CD4-positive, alpha-beta memory T cell (primary cell): ENCODE results near the gene AKAP13. TPM values are rescaled to one million over a fixed set of nuclear protein-coding genes. Genes with fewer than 3 reads are reported as not detected.

Experiments used
- CTCF ChIA-PET: fragments of 350-600 bp; sonication (Branson Sonifier 250); formaldehyde crosslinking; loops from one replicate; lab custom pipeline; 2021; ENCODE audit warnings: inconsistent platforms; ENCODE audit not compliant: partially characterized antibody; lab: Charles Lee
- POLR2A ChIA-PET: fragments of 350-600 bp; sonication (Branson Sonifier 250); formaldehyde crosslinking; loops from one replicate; lab custom pipeline; 2021; ENCODE audit not compliant: partially characterized antibody; lab: Charles Lee
- DNase-seq, 5 donors: peaks; one replicate each; pipeline versions ENCODE4 v3.0.0 to v3.0.0-alpha.2; 2020 to 2022; ENCODE audit warnings: mixed read lengths in 1 of 5
- H3K27ac ChIP-seq: one replicate; pipeline ENCODE4 v1.7.0; 2013; ENCODE audit warnings: low read depth, low read length
- H3K27me3 ChIP-seq: 2 replicates; pipeline ENCODE4 v1.7.0; 2013; ENCODE audit warnings: mild to moderate bottlenecking, low read length, moderate library complexity; ENCODE audit not compliant: insufficient read depth
- H3K36me3 ChIP-seq: 2 replicates; pipeline ENCODE4 v1.7.0; 2013; ENCODE audit warnings: mild to moderate bottlenecking, low read length, moderate library complexity; ENCODE audit not compliant: insufficient read depth
- H3K4me1 ChIP-seq: 2 replicates; pipeline ENCODE4 v1.7.0; 2013; ENCODE audit warnings: mild to moderate bottlenecking, low read length, moderate library complexity; ENCODE audit not compliant: insufficient read depth
- H3K4me3 ChIP-seq, 2 donors: one replicate each; pipeline ENCODE4 v1.7.0; 2013; ENCODE audit warnings: low read length in 2 of 2, mild to moderate bottlenecking in 1 of 2
- H3K9me3 ChIP-seq, 2 donors: one replicate each; pipeline ENCODE4 v1.7.0; 2013; ENCODE audit warnings: low read length in 2 of 2, control low read depth in 1 of 2; ENCODE audit not compliant: control insufficient read depth in 1 of 2
- H3K27ac Mint-ChIP-seq, 7 donors: one replicate each; pipeline ENCODE4 v1.8.0; 2020 to 2021; ENCODE audit warnings: mixed read lengths in 7 of 7, mild to moderate bottlenecking in 6 of 7, inconsistent platforms in 3 of 7, moderate library complexity in 3 of 7
- H3K27me3 Mint-ChIP-seq, 2 donors: one replicate each; pipeline ENCODE4 v1.8.0; 2020 to 2021; ENCODE audit warnings: mixed read lengths in 2 of 2
- H3K36me3 Mint-ChIP-seq, 2 donors: one replicate each; pipeline ENCODE4 v1.8.0; 2020 to 2021; ENCODE audit warnings: mixed read lengths in 2 of 2, inconsistent platforms in 1 of 2, mild to moderate bottlenecking in 1 of 2
- H3K4me1 Mint-ChIP-seq, 4 donors: one replicate each; pipeline ENCODE4 v1.8.0; 2020 to 2021; ENCODE audit warnings: mixed read lengths in 4 of 4, mild to moderate bottlenecking in 1 of 4
- H3K4me3 Mint-ChIP-seq, 8 donors: one replicate each; pipeline ENCODE4 v1.8.0; 2020 to 2021; ENCODE audit warnings: mixed read lengths in 8 of 8, mild to moderate bottlenecking in 7 of 8, moderate library complexity in 6 of 8, inconsistent platforms in 3 of 8
- H3K9me3 Mint-ChIP-seq, 8 donors: one replicate each; pipeline ENCODE4 v1.8.0; 2020 to 2021; ENCODE audit warnings: mixed read lengths in 8 of 8, mild to moderate bottlenecking in 5 of 8, inconsistent platforms in 3 of 8, moderate library complexity in 1 of 8
- intact Hi-C: fragments of 100-400 bp; cut with micrococcal nuclease; formaldehyde crosslinking; loops from one replicate; pipeline ENCODE4 v1.15.1; 2023
- polyA plus RNA-seq, 2 donors: library from polyadenylated mRNA; unstranded; fragments of 300-500 nt; fragmentation: Illumina TruSeq; gene quantifications; one replicate each; pipeline ENCODE4 v1.2.3, GENCODE V29; 2021
- total RNA-seq, 2 experiments: library from RNA; stranded (reverse); gene quantifications; one replicate each; pipeline ENCODE4 v1.2.3, GENCODE V29; 2021

Gene AKAP13
- total and polyA plus RNA-seq, 4 experiments from 2014 or later: 68.7 to 319 (median 247) TPM

DNA sequence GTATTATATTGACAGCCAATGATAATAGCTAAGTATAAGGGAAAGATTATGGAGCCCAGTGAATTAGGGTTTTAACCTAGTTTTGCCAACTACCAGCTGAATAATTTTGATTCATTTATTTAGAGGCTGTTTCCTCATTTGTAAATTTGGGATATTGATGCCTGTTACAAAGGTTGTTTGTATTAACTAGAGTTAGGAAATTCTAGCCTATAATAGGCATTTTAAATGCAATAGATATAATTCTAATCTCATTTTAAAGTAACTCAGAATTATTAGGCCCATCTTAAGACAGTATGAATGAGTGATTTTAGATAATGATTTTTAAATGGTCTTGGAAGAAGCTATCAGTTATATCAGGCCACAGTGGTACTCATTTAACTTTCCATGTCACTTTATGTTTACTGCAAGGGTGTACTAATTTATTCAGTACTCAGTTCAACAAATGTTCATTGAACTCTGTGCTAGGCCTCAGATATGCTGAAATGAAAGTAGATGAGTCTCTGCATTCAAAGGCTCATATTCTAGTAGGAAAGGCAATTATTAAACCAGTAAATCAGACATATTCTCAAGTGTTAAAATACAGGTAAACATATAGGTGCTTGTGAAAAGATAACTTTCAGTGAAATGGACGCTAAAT is 213.5 kb downstream of the AKAP13 start:
- H3K9me3 Mint-ChIP-seq: no peaks in the 10 kb centered on the region
- intact Hi-C loops: loop anchor here (1.0 kb wide), 1 partner anchor 12 kb away; no protein-coding TSS in a partner anchor
- peaks cover 4 to 35% of the 10 kb centered on the region in 2 donors for H3K36me3 Mint-ChIP-seq
- POLR2A ChIA-PET: interaction anchor here (2.1 kb wide), 1 partner anchor 11 kb away, joined by 10 read pairs; no protein-coding TSS in a partner anchor
- H3K27me3 Mint-ChIP-seq: no peaks in the 10 kb centered on the region
- H3K4me1 Mint-ChIP-seq: peaks cover 42 to 65% (median 55%) of the 10 kb centered on the region in 4 donors
- no peak overlapping the region for H3K27ac ChIP-seq
- CTCF ChIA-PET: no interaction called here
- H3K4me1 ChIP-seq: peaks cover 58% of the 10 kb centered on the region
- H3K27me3 ChIP-seq: no peaks in the 10 kb centered on the region
- no peak overlapping the region for H3K4me3 ChIP-seq
- no peaks in the 10 kb centered on the region for H3K9me3 ChIP-seq
- peak overlapping the region in 5 of 7 donors; percentile 3 to 67 (median 45) for H3K27ac Mint-ChIP-seq
- peak overlapping the region in 1 of 8 donors; percentile 3 for H3K4me3 Mint-ChIP-seq
- no peaks in the 10 kb centered on the region for H3K36me3 ChIP-seq
- DNase-seq: no peak

DNA sequence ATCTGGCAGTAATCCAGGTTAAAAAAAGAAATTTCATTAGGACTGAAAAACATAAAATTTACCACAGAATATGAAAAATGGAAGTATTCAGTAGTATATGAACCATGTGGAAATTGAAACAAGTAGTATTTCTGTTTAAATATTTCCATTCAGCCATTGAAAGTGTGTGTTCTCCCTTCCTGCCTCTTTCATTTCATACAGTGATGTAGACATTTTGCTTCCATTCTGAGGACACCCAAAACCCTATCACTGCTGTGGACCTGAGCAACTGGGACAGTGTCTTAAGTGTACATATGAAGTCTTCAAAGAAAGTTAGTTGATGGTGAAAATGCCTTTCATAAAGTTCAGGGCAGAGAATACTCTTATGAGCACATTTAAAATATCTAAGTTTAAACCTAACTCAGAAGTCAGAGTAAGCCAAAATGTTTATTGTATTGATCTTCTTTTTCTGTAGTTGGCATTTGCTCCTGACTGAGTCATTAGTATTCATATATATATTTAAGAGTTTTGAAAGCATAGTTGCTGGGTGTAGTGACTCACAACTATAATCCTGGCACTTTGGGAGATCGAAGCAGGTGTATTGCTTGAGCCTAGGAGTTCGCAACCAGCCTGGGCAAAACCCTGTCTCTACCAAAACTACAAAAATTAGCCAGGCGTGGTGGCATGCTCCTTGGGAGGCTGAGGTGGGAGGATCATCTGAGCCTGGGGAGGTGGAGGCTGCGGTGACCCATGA is 215.6 kb downstream of the AKAP13 start:
- Mint-ChIP-seq H3K27ac (peak overlapping the region; percentile 49 to 93 (median 80)), H3K27me3 (no peaks in the 10 kb centered on the region), H3K4me1 (peaks cover 46 to 75% (median 60%) of the 10 kb centered on the region in 4 donors), H3K4me3 (peak overlapping the region in 4 of 8 donors; percentile 0 to 60 (median 45)), H3K9me3 (no peaks in the 10 kb centered on the region), H3K36me3 (peaks cover 10 to 28% of the 10 kb centered on the region in 2 donors)
- Histone ChIP-seq H3K4me1 (peaks cover 58% of the 10 kb centered on the region), H3K27ac (no peak overlapping the region), H3K27me3 (no peaks in the 10 kb centered on the region), H3K36me3 (no peaks in the 10 kb centered on the region), H3K9me3 (no peaks in the 10 kb centered on the region), H3K4me3 (no peak overlapping the region)
- intact Hi-C loops: no loop called here
- ChIA-PET POLR2A (interaction anchor here (2.1 kb wide), 1 partner anchor 13 kb away, joined by 10 read pairs; no protein-coding TSS in a partner anchor), CTCF (no interaction called here)
- no peak for DNase-seq

DNA sequence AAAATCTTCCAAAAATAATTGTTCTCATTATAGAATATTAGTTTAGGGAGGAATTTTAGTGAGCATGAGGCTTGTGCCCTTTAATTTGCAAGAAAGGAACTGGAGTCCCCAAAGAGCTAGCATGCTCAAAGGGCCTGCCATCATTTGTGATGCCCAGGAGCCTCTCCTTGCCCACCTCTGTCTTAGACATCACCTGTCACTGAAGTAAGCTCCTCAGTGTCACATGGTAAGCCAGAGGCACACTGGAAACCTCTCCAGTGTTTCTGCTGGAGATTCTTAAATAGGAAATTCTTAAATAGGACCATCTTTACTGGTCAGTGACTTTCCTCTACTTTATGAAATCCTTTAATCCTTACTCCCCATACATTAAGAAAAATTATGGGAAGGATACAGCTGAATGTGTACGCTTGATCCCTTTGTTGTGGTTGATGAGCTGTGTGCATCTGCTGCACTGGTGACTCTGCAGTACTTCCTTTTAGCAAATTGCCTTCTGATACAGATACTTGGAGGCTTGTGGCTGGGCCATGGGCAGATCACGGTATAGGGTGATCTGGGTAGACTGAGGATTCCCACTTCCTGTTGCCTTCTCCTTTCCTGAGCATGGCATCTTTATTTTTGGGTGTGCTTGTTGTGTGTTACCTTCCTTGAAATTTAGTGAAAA is 216.9 kb downstream of the AKAP13 start:
- CTCF ChIA-PET: interaction anchor here (1.0 kb wide), 1 partner anchor 15 kb away, joined by 5 read pairs; no protein-coding TSS in a partner anchor
- H3K9me3 ChIP-seq: no peaks in the 10 kb centered on the region
- no peaks in the 10 kb centered on the region for H3K27me3 ChIP-seq
- peaks cover 54% of the 10 kb centered on the region for H3K4me1 ChIP-seq
- intact Hi-C loops: loop anchor here (1.0 kb wide), 1 partner anchor 16 kb away; no protein-coding TSS in a partner anchor
- peak overlapping the region in 7 of 8 donors; percentile 7 to 75 (median 33) for H3K4me3 Mint-ChIP-seq
- H3K27ac ChIP-seq: no peak overlapping the region
- H3K9me3 Mint-ChIP-seq: no peaks in the 10 kb centered on the region
- H3K4me1 Mint-ChIP-seq: peaks cover 46 to 70% (median 52%) of the 10 kb centered on the region in 4 donors
- POLR2A ChIA-PET: interaction anchor here (0.8 to 1.2 kb wide), 9 partner anchors 12 to 217 kb away, joined by 3 to 12 read pairs (median 4); partner anchors contain the start of gene AKAP13
- no peak overlapping the region for H3K4me3 ChIP-seq
- H3K27ac Mint-ChIP-seq: peak overlapping the region; percentile 36 to 92 (median 84)
- peak; percentile 32 to 67 (median 53) for DNase-seq
- H3K36me3 ChIP-seq: no peaks in the 10 kb centered on the region
- no peaks in the 10 kb centered on the region for H3K27me3 Mint-ChIP-seq
- H3K36me3 Mint-ChIP-seq: peaks cover 10 to 20% of the 10 kb centered on the region in 2 donors

DNA sequence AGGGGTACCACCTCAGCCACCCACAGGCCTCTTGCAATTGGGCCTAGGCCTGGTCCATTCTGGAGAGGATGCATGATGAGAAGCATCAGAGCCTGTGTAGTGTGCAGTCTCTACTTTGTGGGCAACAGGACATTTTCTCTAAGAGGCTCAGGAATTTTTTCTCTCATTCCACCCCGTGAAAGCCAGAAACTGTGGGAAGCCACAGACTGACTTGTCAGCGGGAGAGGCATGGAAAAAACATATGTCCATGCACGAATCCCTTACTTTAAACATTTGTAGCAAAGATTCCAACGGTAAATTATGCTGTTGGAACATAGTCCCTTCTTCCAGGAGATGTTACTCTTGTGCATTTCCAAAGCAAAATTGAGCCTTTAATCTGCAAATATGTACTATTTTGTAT is 217.8 kb downstream of the AKAP13 start:
- H3K27ac Mint-ChIP-seq: peak overlapping the region in 6 of 7 donors; percentile 36 to 91 (median 74)
- intact Hi-C loops: no loop called here

DNA sequence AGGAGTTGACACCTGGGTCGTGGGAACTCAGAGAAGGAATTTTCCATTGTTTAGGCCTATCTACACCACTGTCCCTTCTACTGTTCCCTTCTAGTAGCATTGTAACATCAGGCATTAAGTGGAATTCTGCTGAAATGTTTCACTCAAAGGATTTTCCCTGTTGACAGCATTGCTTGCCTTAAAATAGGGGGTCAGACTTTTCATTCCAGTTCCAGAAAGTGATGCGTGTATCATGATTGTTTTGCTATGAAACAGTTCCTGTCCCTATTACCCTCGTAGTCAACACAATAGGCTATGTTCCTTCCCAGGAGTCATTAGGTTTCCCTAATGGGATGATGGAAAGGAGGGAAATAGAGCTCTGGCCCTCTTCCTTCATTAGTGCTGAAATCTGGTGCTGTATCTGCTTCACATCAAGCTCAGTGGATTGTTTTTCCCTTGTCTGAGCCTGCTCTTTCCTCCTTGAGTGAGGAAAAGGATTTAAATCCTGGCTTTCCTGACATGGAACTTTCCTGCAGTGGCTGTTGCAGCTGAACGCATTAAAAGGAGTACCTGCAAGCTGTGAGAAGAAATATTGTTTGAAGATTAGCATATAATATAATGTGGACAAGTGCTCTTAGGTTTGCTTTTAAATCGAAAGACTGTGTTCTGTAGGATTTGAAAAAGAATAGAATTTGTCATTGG is 218.5 kb downstream of the AKAP13 start:
- peaks cover 6% of the 10 kb centered on the region for H3K36me3 ChIP-seq
- ChIA-PET POLR2A (interaction anchor here (1.1 kb wide), 1 partner anchor 104 kb away, joined by 3 read pairs; no protein-coding TSS in a partner anchor), CTCF (interaction anchor here (1.3 to 1.6 kb wide), 3 partner anchors 18 to 302 kb away, joined by 3 to 6 read pairs (median 4); no protein-coding TSS in a partner anchor)
- H3K27me3 ChIP-seq: no peaks in the 10 kb centered on the region
- peaks cover 15 to 29% of the 10 kb centered on the region in 2 donors for H3K36me3 Mint-ChIP-seq
- H3K4me3 ChIP-seq: no peak overlapping the region
- H3K9me3 Mint-ChIP-seq: no peaks in the 10 kb centered on the region
- peaks cover 46 to 70% (median 54%) of the 10 kb centered on the region in 4 donors for H3K4me1 Mint-ChIP-seq
- intact Hi-C loops: no loop called here
- H3K9me3 ChIP-seq: no peaks in the 10 kb centered on the region
- H3K4me3 Mint-ChIP-seq: no peak overlapping the region
- DNase-seq: no peak
- no peaks in the 10 kb centered on the region for H3K27me3 Mint-ChIP-seq
- peaks cover 48% of the 10 kb centered on the region for H3K4me1 ChIP-seq
- no peak overlapping the region for H3K27ac ChIP-seq
- H3K27ac Mint-ChIP-seq: peak overlapping the region in 4 of 7 donors; percentile 15 to 47 (median 34)

More for the DNA sequence above, 217.8 kb downstream of the AKAP13 start:
- Histone ChIP-seq H3K27ac (no peak overlapping the region), H3K27me3 (no peaks in the 10 kb centered on the region), H3K4me1 (peaks cover 54% of the 10 kb centered on the region), H3K4me3 (no peak overlapping the region), H3K9me3 (no peaks in the 10 kb centered on the region), H3K36me3 (peaks cover 1% of the 10 kb centered on the region)
- DNase-seq: no peak
- POLR2A ChIA-PET: no interaction called here
- CTCF ChIA-PET: no interaction called here
- peaks cover 46 to 68% (median 49%) of the 10 kb centered on the region in 4 donors for H3K4me1 Mint-ChIP-seq
- peaks cover 10 to 24% of the 10 kb centered on the region in 2 donors for H3K36me3 Mint-ChIP-seq
- H3K27me3 Mint-ChIP-seq: no peaks in the 10 kb centered on the region
- no peaks in the 10 kb centered on the region for H3K9me3 Mint-ChIP-seq
- H3K4me3 Mint-ChIP-seq: peak overlapping the region in 4 of 8 donors; percentile 7 to 50 (median 31)

DNA sequence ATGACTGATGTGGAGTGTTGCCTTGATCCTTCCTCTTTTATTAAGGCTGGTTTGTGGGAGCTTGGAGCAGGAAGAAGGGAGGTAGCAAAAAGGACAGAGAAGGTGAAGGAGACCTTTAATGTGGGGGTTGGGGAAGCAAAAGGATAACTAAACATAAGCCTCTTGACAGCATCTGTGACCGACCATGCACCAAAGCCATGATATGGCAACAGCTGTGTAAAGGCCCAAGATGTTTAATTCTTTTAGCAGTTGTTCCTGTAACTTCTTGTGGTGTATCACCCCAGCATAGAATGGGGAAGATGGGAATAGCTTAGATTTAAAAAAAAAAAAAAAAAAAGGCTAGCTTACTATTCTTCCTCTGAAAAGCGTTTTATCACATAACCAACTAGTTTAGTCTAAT is 219.6 kb downstream of the AKAP13 start:
- intact Hi-C loops: no loop called here
- H3K4me1 ChIP-seq: peaks cover 36% of the 10 kb centered on the region
- H3K9me3 ChIP-seq: no peaks in the 10 kb centered on the region
- H3K4me3 Mint-ChIP-seq: no peak overlapping the region
- ChIA-PET CTCF (interaction anchor here (0.6 to 1.6 kb wide), 5 partner anchors 12 to 304 kb away, joined by 3 to 6 read pairs (median 3); no protein-coding TSS in a partner anchor), POLR2A (interaction anchor here (1.1 to 2.4 kb wide), 4 partner anchors 18 to 102 kb away, joined by 3 to 11 read pairs (median 4); no protein-coding TSS in a partner anchor)
- H3K27me3 ChIP-seq: no peaks in the 10 kb centered on the region
- peaks cover 22 to 33% of the 10 kb centered on the region in 2 donors for H3K36me3 Mint-ChIP-seq
- no peak overlapping the region for H3K27ac ChIP-seq
- no peak for DNase-seq
- no peak overlapping the region for H3K4me3 ChIP-seq
- H3K4me1 Mint-ChIP-seq: peaks cover 41 to 68% (median 53%) of the 10 kb centered on the region in 4 donors
- H3K27me3 Mint-ChIP-seq: no peaks in the 10 kb centered on the region
- H3K9me3 Mint-ChIP-seq: no peaks in the 10 kb centered on the region
- H3K27ac Mint-ChIP-seq: peak overlapping the region in 6 of 7 donors; percentile 22 to 80 (median 68)
- H3K36me3 ChIP-seq: peaks cover 6% of the 10 kb centered on the region
